HG03460 (cell line): Measurements from ENCODE around the gene SFMBT1.
"Not testable (repeated sequence)": the region's sequence is repeated elsewhere in the genome, so short reads cannot be mapped to it uniquely, and the experiment has no call there.

Experiments used
- ATAC-seq: cut with Tn5 transposase; IDR thresholded peaks from one replicate; pipeline ENCODE4 v1.9.1; 2021; ENCODE audit not compliant: unreplicated experiment

The SFMBT1 gene

DNA sequence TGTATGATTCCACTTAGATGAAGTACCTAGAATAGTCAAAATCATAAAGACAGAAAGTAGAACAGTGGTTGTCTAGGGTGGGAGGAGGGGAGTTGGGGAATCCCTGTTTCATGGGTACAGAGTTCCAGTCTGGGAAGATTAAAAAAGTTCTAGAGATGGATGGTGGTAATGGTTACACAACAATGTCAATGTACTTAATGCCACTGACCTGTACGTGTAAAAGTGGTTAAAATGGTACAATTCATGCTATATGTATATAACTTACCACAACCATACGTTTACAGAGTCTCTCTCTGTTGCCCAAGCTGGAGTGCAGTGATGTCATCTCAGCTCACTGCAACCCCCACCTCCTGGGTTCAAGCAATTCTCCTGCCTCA is 6.5 kb downstream of the SFMBT1 start:
- no peak for ATAC-seq

- no peak for ATAC-seq
Observed at GRCh38 chr3:53038679-53039375, 7.0 kb downstream of the SFMBT1 start.

DNA sequence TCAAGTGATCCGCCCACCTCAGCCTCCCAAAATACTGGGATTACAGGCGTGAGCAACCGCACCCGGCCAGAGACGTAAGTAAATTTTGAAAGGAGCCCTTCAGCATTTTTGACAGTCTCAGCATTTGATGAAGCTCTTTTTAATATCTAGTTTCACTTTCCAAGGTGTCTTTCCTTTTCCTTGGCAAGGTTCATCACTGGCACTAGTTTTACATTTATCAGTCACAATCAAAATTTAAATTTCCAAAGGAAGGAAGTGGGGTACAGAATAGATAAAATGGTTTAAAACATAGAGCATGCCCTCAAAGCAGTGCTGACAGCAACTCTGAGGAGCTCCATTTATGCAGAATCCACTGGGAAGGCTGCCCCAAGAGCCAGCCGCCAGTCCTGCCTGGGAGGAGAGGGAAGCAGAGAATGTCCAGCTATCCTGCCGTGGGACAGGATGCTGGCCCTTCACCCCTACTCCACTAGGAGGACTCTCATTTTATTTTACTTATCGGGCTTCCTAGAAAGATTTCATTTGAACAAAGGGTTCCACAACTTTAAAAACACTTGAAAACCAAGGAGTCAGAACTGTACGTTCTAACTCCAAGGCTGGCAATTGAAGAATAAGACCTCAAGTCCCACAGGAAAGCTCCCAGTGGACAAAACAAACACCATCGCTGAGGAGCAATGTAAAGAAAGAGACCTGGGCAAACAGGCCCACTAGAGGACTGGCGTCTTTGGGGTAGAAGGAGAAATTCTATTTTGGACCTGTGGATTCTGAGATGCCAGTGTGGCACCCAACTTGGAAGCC is 9.9 kb downstream of the SFMBT1 start:
- ATAC-seq: no peak

DNA sequence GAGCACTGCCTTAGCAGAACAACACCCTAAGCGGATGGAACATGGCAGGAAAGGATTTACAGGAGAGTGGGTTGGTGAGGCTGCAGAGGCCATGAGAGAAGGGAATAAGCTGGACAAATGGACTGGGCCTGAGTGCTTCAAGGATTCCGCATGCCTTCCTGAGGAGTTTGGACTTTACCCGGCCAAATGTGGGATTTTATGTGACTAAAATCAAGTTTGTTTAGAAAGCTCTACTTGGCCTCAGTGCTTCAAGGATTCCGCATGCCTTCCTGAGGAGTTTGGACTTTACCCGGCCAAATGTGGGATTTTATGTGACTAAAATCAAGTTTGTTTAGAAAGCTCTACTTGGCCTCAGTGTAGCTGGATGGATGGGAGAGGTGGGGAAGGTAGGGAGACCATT is 10.9 kb downstream of the SFMBT1 start:
- not testable (repeated sequence) for ATAC-seq

- not testable (repeated sequence) for ATAC-seq
Observed at GRCh38 chr3:53034411-53034810, 11.5 kb downstream of the SFMBT1 start.

GRCh38 chr3:53032609-53033008 is 13.3 kb downstream of the SFMBT1 start:
- ATAC-seq: no peak

- ATAC-seq: no peak
Observed at GRCh38 chr3:53030619-53031449, 15.0 kb downstream of the SFMBT1 start.

DNA sequence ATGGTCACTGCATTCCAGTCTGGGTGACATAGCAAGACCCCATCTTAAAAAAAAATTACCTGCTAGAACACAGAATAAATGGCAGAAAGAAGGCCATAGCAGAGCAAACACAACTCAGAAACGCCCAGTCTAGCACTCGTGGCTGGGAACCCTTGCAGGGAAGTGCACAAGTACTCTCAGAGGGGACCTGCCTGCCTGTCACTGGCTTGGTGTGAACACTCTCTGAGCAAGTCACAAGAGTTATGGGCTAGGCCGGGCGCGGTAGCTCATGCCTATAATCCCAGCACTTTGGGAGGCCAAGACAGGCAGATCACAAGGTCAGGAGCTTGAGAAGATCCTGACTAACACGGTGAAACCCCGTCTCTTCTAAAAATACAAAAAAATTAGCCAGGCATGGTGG is 17.2 kb downstream of the SFMBT1 start:
- ATAC-seq: no peak

- ATAC-seq: no peak
Observed at GRCh38 chr3:53027254-53027844, 18.5 kb downstream of the SFMBT1 start.

- no peak for ATAC-seq
Observed at GRCh38 chr3:53026382-53027162, 19.3 kb downstream of the SFMBT1 start.

DNA sequence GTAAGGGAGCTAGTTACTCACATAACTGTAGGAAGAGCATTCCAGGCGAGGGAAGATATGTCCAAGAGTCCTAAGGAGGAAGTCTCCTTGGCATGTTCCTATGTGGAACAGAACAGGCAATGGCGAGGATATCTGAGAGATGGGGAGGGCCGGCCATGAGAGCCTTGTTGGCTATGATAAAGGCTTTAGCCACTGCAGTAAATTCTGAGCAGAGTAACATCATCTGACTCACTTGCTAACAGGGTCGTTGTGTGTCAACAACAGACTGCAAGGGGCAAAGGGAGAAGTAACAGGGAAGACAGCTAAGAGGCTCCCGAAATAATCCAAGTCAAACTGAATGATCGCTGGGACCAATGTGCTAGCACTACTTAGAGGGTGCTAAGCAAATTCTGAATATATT is 21.6 kb downstream of the SFMBT1 start:
- no peak for ATAC-seq

DNA sequence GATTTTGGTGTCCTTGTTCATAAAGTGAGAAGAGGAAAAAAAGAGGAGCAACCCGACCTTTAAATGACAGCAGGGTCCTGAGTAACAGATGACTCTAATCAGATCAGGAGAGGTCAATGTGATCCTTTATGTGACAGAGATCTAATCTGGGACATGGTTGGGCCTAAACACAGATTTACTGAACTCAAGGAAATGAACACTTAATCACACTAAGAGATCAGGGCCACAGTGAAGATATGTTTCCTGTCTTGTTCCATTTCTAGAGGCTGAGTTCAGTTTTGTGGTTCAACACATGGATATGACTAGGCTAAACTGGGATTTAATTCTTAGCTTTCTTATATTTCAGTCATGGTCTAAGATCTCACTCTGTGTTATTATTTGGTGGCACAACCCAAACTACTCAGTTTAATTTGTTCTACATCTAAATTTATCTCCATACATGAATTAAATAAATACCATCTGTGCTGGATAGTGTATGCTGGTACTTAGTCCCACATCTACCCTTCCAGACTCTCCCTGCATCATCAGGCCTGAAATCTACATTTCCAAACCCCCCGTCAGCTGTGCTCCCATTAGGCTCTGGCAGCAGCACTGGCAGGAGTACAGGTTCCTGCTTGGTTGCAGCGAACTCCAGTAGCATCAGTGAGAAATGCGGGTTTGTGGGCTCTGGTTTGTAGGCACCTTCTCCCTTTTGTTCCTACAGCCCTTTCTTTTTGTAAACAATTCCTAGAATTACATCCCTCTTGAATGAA is 22.6 kb downstream of the SFMBT1 start:
- no peak for ATAC-seq

DNA sequence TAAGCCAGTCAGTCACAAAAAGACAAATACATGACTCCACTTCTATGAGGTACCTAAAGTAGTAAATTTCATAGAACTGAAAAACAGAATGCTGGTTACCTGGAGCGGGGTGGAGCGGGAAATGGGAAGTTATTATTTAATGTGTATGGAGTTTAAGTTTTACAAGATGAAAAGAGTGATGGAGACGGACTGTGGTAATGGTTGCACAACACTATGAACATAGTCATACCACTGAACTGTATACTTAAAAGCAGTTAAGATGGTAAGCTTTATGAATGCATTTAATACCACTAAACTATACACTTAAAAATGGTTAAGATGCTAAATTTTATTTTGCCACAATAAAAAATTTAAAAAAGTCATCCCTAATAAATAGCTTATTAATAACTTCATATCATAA is 23.2 kb downstream of the SFMBT1 start:
- no peak for ATAC-seq

GRCh38 chr3:53016236-53016635 is 29.6 kb downstream of the SFMBT1 start:
- ATAC-seq: no peak

GRCh38 chr3:53011324-53011723 is 34.5 kb downstream of the SFMBT1 start:
- no peak for ATAC-seq

GRCh38 chr3:53009826-53010539 is 35.9 kb downstream of the SFMBT1 start:
- no peak for ATAC-seq

DNA sequence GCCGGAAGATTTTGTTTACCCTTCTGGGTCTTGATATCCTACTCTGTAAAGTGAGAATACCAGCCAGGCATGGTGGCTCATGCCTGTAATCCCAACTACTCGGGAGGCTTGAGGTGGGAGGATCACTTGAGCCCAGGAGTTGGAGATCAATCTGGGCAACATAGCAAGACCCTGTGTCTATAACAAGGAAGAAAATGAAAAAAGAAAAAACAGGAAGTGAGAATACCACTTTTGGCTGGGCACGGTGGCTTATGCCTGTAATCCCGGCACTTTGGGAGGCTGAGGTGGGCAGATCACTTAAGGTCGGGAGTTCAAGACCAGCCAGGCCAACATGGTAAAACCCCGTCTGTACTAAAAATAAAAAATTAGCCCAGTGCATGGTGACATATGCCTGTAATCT is 36.9 kb downstream of the SFMBT1 start:
- no peak for ATAC-seq

DNA sequence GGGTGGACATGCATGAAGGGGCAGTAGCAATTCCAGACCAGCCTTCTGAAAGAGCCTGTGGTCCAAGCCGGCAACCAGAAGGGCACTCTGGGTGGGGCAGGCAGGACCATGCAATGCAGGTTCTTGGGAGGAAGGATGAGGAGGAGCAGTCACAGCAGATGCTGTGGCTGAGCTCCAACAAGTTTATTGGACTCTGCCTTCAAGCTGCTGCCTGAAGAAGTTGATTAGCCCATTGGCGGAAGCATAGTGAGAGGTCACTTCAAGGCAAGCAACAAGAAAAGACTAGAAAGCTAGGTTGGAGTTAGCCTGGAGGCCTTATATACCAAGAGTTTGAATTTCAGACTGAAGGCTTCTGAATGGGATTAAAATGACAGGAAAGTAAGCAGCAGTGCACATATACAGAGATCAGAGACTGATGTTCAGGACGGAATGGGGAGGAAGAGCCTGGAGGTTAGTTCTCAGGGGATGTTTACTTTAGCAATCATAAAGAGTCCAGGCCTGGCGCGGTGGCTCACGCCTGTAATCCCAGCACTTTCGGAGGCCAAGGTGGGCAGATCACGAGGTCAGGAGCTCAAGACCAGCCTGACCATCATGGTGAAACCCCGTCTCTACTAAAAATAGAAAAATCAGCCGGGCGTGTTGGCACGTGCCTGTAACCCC is 39.9 kb downstream of the SFMBT1 start:
- no peak for ATAC-seq

GRCh38 chr3:53005338-53005737 is 40.5 kb downstream of the SFMBT1 start:
- no peak for ATAC-seq
